HG02623 (cell line): ENCODE data around the gene GBF1.
"Not testable (repeated sequence)": the region's sequence is repeated elsewhere in the genome, so short reads cannot be mapped to it uniquely, and the experiment has no call there.

Source experiments
- ATAC-seq: cut with Tn5 transposase; IDR thresholded peaks from one replicate; pipeline ENCODE4 v1.9.1; 2021; ENCODE audit warnings: moderate library complexity; ENCODE audit not compliant: unreplicated experiment

Gene GBF1

GRCh38 chr10:102268375-102268888 lies 23.1 kb downstream of the GBF1 start:
- no peak for ATAC-seq

GRCh38 chr10:102269017-102269416 lies 23.7 kb downstream of the GBF1 start:
- no peak for ATAC-seq

GRCh38 chr10:102274062-102274461 lies 28.7 kb downstream of the GBF1 start:
- no peak for ATAC-seq

GRCh38 chr10:102275343-102275742 lies 30.0 kb downstream of the GBF1 start:
- ATAC-seq: no peak

GRCh38 chr10:102279104-102279503 lies 33.8 kb downstream of the GBF1 start:
- no peak for ATAC-seq

GRCh38 chr10:102280397-102281101 lies 35.2 kb downstream of the GBF1 start:
- no peak for ATAC-seq

- ATAC-seq: no peak
These were observed 35.8 kb downstream of the GBF1 start for GRCh38 chr10:102281102-102281487.

GRCh38 chr10:102283488-102283887 lies 38.2 kb downstream of the GBF1 start:
- no peak for ATAC-seq

GRCh38 chr10:102283890-102284289 lies 38.6 kb downstream of the GBF1 start:
- no peak for ATAC-seq

GRCh38 chr10:102284531-102284930 lies 39.2 kb downstream of the GBF1 start:
- no peak for ATAC-seq

GRCh38 chr10:102285133-102285532 lies 39.8 kb downstream of the GBF1 start:
- ATAC-seq: no peak

- ATAC-seq: no peak
These were observed 40.9 kb downstream of the GBF1 start for GRCh38 chr10:102286216-102286615.

GRCh38 chr10:102287538-102287937 lies 42.2 kb downstream of the GBF1 start:
- ATAC-seq: no peak

- ATAC-seq: no peak
These were observed 42.7 kb downstream of the GBF1 start for GRCh38 chr10:102287991-102288390.

GRCh38 chr10:102289356-102289755 lies 44.0 kb downstream of the GBF1 start:
- ATAC-seq: no peak

- ATAC-seq: no peak
These were observed 44.5 kb downstream of the GBF1 start for GRCh38 chr10:102289840-102290239.

- no peak for ATAC-seq
These were observed 46.0 kb downstream of the GBF1 start for GRCh38 chr10:102291221-102291905.

GRCh38 chr10:102297101-102297500 lies 51.8 kb downstream of the GBF1 start:
- no peak for ATAC-seq

GRCh38 chr10:102298899-102299298 lies 53.6 kb downstream of the GBF1 start:
- ATAC-seq: no peak

- no peak for ATAC-seq
These were observed 54.5 kb downstream of the GBF1 start for GRCh38 chr10:102299873-102300272.

- ATAC-seq: no peak
These were observed 55.0 kb downstream of the GBF1 start for GRCh38 chr10:102300278-102300843.

GRCh38 chr10:102300912-102301311 lies 55.6 kb downstream of the GBF1 start:
- not testable (repeated sequence) for ATAC-seq
